Spinal cord (tissue), 10 donors: ENCODE results near the gene GJB6. TPM values are rescaled to one million over a fixed set of nuclear protein-coding genes. Genes with fewer than 3 reads are reported as not detected.
A peak's percentile ranks its signal among the peaks of the same experiment; 100 is the strongest.

Source experiments
- DNase-seq, 6 donors: peaks; one replicate each; pipeline versions ENCODE4 v3.0.0 to v3.0.0-alpha.2; 2013 to 2015; ENCODE audit warnings: low spot score in 6 of 6, low read depth in 4 of 6
- H3K27ac ChIP-seq: one replicate; pipeline ENCODE4 v1.5.1; 2013; ENCODE audit warnings: low read depth, low read length, control low read depth
- H3K27me3 ChIP-seq: one replicate; pipeline ENCODE4 v1.6.1; 2013; ENCODE audit warnings: low read length; ENCODE audit not compliant: control insufficient read depth, insufficient read depth
- H3K36me3 ChIP-seq: one replicate; pipeline ENCODE4 v1.6.1; 2013; ENCODE audit warnings: low read length; ENCODE audit not compliant: control insufficient read depth, insufficient read depth
- H3K4me1 ChIP-seq: one replicate; pipeline ENCODE4 v1.6.1; 2013; ENCODE audit warnings: low read length; ENCODE audit not compliant: control insufficient read depth, insufficient read depth
- H3K4me3 ChIP-seq: one replicate; pipeline ENCODE4 v1.5.1; 2013; ENCODE audit warnings: low read depth, low read length, control low read depth
- H3K9me3 ChIP-seq: one replicate; pipeline ENCODE4 v1.6.1; 2013; ENCODE audit warnings: low read length; ENCODE audit not compliant: control insufficient read depth, insufficient read depth
- WGBS: methylation state at CpG from one replicate; pipeline ENCODE4 v1.1.5; 2013; ENCODE audit warnings: missing lambda C conversion rate; ENCODE audit not compliant: insufficient coverage; 5-methylcytosine and 5-hydroxymethylcytosine counted together
- polyA plus RNA-seq, 2 donors: library from polyadenylated mRNA; unstranded; fragments of 120-200 nt; gene quantifications; one replicate each; pipeline ENCODE4 v1.2.1, GENCODE V29; 2013; ENCODE audit not compliant: insufficient read length in 2 of 2
- total RNA-seq, 2 donors: library from RNA; depleted of rRNA in 1 of 2; stranded (reverse); fragments of 120-200 nt in 1 of 2; fragments of >200 nt in 1 of 2; gene quantifications; one replicate each; pipeline versions ENCODE4 v1.2.3 to v1.2.4, GENCODE V29; 2013 to 2014
- donor health status: healthy.

The GJB6 gene
- total and polyA plus RNA-seq, 4 donors: 10.2 to 598 (median 89.8) TPM

DNA sequence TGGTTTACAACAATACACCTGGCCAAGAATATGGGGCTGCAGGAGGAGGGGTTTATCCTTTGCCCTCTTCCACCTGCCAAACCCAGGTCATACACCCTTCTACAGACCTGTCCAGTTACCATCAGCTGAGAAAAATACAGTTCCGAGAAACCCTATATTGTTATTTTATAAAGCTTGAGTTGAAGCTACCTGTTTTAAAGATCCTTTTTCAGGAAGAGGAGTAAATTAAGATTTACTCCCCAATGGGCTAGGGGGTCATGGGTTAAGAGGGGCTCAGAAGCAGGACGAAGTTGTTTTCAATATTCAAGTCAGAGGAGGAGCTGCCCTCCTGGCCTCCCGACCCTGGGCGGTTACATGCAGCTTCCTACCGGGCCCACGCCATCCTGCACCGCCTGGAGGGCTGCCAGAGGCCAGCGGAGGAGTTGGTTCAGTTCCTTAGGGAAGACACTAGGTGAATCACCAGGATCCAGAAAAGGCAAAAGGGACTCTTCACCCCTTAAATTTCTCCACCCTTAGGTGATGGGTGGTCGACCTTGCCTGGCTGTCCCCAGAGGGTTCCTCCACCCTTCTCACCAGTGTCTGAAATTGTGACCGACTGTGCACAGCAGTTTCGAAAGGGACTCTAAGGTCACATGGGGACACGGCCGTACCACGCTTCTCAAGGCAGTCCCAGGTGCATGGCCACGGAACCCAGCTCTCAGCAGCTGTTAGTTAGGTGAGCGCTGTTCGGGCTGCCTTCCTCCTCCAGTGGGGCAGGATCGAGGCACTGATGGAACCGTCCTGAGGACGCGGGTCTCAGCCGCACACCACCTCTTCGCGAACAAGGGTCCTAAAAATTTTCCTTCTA, 40.6 kb downstream of the GJB6 start:
- DNase-seq: peak in 1 of 6 donors; percentile 19
- Histone ChIP-seq H3K9me3 (no peaks in the 10 kb centered on the region), H3K27me3 (peaks cover 67% of the 10 kb centered on the region), H3K27ac (no peak overlapping the region), H3K4me3 (peak overlapping the region; percentile 24), H3K4me1 (peaks cover 23% of the 10 kb centered on the region), H3K36me3 (no peaks in the 10 kb centered on the region)
- 42% methylated on average over 15 of the region's 24 CpGs for WGBS

DNA sequence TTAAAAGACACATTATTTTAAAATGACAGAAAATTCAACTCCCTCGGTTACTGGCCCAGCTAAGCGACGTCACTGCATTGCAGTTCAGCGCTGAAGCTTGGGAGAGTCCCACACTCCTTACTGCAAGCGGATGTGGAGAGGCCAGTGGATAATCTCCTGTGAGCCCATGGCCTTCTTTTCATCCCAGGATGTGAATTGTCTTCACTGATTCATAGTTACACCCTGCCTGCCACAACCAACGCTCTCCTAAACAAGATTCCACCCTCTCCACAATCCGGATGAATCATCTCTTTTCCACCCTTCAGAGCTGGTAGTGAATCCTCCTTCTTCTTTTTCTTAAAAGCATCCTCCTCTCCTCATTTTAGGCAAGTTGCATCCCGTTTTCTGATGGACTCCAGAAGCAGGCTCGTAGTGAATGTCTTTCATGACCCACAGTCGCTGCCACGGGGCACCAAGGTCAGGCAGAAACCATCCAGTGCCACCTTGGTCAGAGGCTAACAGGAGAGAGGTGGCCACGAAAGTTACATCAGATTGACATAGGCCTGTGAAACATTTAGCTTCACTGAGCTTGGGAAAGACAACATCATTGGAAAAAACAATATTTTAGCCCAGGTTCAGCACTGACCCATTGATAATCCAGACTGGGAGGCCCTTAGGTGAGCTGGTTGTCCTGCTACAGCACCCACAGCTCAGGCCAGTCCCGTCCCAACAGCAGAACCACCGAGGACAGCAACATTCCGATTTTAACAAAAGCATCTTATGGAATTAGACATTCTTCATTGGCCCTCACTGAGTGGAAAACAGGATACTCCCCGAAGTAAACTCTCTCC, 41.4 kb downstream of the GJB6 start:
- peaks cover 23% of the 10 kb centered on the region for H3K4me1 ChIP-seq
- 89% methylated on average over 11 of the region's 16 CpGs for WGBS
- H3K27me3 ChIP-seq: peaks cover 62% of the 10 kb centered on the region
- no peaks in the 10 kb centered on the region for H3K9me3 ChIP-seq
- H3K36me3 ChIP-seq: no peaks in the 10 kb centered on the region
- H3K4me3 ChIP-seq: peak overlapping the region; percentile 18
- H3K27ac ChIP-seq: no peak overlapping the region
- no peak for DNase-seq

DNA sequence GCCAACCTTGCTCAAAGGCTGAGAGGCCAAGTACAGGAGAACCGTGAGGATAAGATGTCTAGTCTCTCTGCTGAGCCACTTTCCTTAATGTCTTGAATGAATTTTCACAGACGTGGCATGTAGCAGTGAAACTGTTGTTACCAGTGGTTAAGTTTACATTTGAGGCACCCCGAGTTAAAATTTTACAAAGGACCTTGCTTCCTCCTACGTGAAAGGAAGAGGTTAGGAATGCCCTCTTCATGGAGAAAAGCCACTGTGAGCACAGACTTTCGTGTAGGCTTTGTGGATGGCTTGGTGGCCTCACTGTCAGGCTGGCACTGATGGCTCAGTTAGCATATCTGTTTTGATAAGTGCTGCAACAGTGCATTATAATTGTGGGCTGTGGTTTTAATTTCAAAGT, 42.0 kb downstream of the GJB6 start:
- Histone ChIP-seq H3K36me3 (no peaks in the 10 kb centered on the region), H3K9me3 (no peaks in the 10 kb centered on the region), H3K27me3 (peaks cover 57% of the 10 kb centered on the region), H3K27ac (no peak overlapping the region), H3K4me3 (no peak overlapping the region), H3K4me1 (peaks cover 23% of the 10 kb centered on the region)
- 91% methylated on average over 5 of the region's 5 CpGs for WGBS
- DNase-seq: no peak

DNA sequence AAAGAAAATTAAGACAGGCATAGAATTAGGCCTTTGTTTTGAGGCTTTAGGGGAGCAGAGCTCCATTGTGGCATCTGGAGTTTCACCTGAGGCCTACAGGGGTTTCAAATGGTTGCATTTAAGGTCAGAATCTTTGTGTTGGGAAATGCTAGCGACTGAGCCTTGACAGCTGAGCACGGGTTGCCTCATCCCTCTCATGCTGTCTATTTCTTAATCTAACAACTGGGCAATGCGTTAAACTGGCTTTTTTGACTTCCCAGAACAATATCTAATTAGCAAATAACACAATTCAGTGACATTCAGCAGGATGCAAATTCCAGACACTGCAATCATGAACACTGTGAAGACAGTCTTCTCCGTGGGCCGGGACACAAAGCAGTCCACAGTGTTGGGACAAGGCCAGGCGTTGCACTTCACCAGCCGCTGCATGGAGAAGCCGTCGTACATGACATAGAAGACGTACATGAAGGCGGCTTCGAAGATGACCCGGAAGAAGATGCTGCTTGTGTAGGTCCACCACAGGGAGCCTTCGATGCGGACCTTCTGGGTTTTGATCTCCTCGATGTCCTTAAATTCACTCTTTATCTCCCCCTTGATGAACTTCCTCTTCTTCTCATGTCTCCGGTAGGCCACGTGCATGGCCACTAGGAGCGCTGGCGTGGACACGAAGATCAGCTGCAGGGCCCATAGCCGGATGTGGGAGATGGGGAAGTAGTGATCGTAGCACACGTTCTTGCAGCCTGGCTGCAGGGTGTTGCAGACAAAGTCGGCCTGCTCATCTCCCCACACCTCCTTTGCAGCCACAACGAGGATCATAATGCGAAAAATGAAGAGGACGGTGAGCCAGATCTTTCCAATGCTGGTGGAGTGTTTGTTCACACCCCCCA, 43.2 kb downstream of the GJB6 start:
- Histone ChIP-seq H3K27ac (no peak overlapping the region), H3K4me1 (peaks cover 17% of the 10 kb centered on the region), H3K27me3 (peaks cover 49% of the 10 kb centered on the region), H3K9me3 (no peaks in the 10 kb centered on the region), H3K4me3 (no peak overlapping the region), H3K36me3 (no peaks in the 10 kb centered on the region)
- no peak for DNase-seq
- WGBS: 89% methylated on average over 21 of the region's 28 CpGs

GRCh38 chr13:20186771-20187170, 45.3 kb downstream of the GJB6 start:
- no peak for DNase-seq
- no peak overlapping the region for H3K4me3 ChIP-seq
- H3K9me3 ChIP-seq: no peaks in the 10 kb centered on the region
- peaks cover 2% of the 10 kb centered on the region for H3K4me1 ChIP-seq
- peaks cover 31% of the 10 kb centered on the region for H3K27me3 ChIP-seq
- no peaks in the 10 kb centered on the region for H3K36me3 ChIP-seq
- no peak overlapping the region for H3K27ac ChIP-seq
- 72% methylated on average over 5 of the region's 6 CpGs for WGBS

DNA sequence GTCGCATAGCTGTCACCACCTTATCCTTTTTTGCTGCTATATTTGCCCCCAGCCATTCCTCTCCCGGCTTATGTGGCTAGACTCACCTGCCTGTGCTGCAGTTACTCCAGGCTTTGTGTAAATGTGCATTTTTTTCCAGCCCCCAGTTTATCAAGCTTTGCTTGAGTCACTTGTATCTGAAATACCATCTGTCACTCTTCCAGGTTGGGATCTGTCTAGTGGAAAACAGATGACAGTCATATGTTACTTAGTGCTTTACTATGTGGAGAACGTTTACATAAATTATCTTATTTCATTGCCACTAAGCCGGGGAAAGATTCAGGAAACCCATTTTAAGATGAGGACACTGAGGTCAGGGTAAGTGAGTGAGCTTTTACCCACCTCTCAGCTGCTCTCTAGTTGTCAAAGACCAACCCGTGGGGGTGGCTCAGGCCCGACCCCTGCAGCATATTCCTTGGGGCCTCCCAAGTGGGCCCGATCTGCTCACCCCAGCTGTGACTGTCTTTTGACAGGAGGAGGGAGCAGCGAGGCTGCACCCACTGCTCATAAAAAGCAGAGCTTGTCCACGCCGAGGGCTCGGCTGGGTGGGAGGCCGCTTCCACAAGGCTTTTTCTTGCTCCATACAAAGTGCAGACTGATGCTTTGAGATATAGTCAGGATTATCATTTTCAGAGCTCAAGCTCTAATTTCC, 46.6 kb downstream of the GJB6 start:
- DNase-seq: peak in 1 of 6 donors; percentile 55
- Histone ChIP-seq H3K4me1 (no peaks in the 10 kb centered on the region), H3K4me3 (no peak overlapping the region), H3K36me3 (no peaks in the 10 kb centered on the region), H3K27me3 (peaks cover 19% of the 10 kb centered on the region), H3K27ac (no peak overlapping the region), H3K9me3 (no peaks in the 10 kb centered on the region)
- 69% methylated on average over 6 of the region's 12 CpGs for WGBS

DNA sequence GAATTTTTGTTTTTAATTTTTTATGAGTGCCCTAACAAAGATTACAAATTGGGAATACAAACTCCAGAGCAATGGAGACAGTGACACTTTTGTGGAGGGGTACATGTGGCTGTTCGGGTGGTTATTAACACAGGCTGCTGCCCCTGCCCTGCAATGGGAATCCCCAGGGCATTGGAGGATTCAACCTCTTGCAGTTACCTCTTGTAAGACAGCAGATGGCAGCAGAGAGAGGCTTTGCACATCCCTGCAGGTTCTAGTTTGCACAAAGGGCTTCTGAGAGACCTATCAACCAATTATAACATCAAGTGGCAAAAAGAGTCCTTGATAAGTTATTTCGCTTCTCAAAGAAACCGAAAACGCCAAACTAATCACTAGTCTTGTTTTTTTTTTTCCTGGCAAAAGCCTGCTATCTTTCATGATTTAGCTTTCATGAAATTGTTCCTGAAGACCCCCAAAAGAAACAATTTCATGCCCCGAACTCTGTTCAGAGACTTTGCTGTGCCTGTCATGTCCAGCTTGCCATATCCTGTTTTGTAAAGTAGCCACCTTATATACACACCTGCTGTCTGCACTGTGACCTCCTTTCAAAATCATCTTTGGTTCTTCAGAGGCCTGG, 49.8 kb downstream of the GJB6 start:
- H3K27me3 ChIP-seq: peaks cover 20% of the 10 kb centered on the region
- H3K4me1 ChIP-seq: peaks cover 6% of the 10 kb centered on the region

GRCh38 chr13:20181188-20181587, 50.9 kb downstream of the GJB6 start:
- peak in 2 of 6 donors; percentile 69 to 88 for DNase-seq
- Histone ChIP-seq H3K27ac (no peak overlapping the region), H3K4me1 (peaks cover 12% of the 10 kb centered on the region), H3K36me3 (no peaks in the 10 kb centered on the region), H3K9me3 (no peaks in the 10 kb centered on the region), H3K4me3 (no peak overlapping the region), H3K27me3 (peaks cover 29% of the 10 kb centered on the region)
- 20% methylated on average over 1 of the region's 3 CpGs for WGBS

More for the DNA sequence above, 49.8 kb downstream of the GJB6 start:
- WGBS: 28% methylated on average over 4 of the region's 5 CpGs
- Histone ChIP-seq H3K27ac (no peak overlapping the region), H3K36me3 (no peaks in the 10 kb centered on the region), H3K4me3 (no peak overlapping the region), H3K9me3 (no peaks in the 10 kb centered on the region)
- peak in 5 of 6 donors; percentile 63 to 94 (median 67) for DNase-seq
